Measurements from ENCODE around the gene LRRC61.
"Not testable (repeated sequence)": the region's sequence is repeated elsewhere in the genome, so short reads cannot be mapped to it uniquely, and the experiment has no call there.

LRRC61 gene

GRCh38 chr7:150307904-150308303, 15.3 kb upstream of the LRRC61 start:
- DNase-seq (ENCODE audit: low spot score): no peak

GRCh38 chr7:150308575-150308974, 14.6 kb upstream of the LRRC61 start:
- DNase-seq (ENCODE audit: low spot score): no peak

- DNase-seq (ENCODE audit: low spot score): no peak
These were observed 12.0 kb upstream of the LRRC61 start for GRCh38 chr7:150311146-150311545.

- no peak for DNase-seq (ENCODE audit: low spot score)
These were observed 11.4 kb upstream of the LRRC61 start for GRCh38 chr7:150311711-150312110.

- not testable (repeated sequence) for DNase-seq (ENCODE audit: low spot score)
These were observed 10.3 kb upstream of the LRRC61 start for GRCh38 chr7:150312649-150313366.

- DNase-seq (ENCODE audit: low spot score): no peak
These were observed 9.8 kb upstream of the LRRC61 start for GRCh38 chr7:150313367-150313809.

GRCh38 chr7:150313870-150314269, 9.3 kb upstream of the LRRC61 start:
- no peak for DNase-seq (ENCODE audit: low spot score)

GRCh38 chr7:150314639-150315239, 8.4 kb upstream of the LRRC61 start:
- DNase-seq (ENCODE audit: low spot score): no peak

GRCh38 chr7:150316987-150317386, 6.2 kb upstream of the LRRC61 start:
- DNase-seq (ENCODE audit: low spot score): not testable (repeated sequence)

- no peak for DNase-seq (ENCODE audit: low spot score)
These were observed 5.3 kb upstream of the LRRC61 start for GRCh38 chr7:150317748-150318444.

- DNase-seq (ENCODE audit: low spot score): no peak
These were observed 1.4 kb upstream of the LRRC61 start for GRCh38 chr7:150321788-150322113.

GRCh38 chr7:150322114-150322832, 882 bp upstream of the LRRC61 start:
- no peak for DNase-seq (ENCODE audit: low spot score)

GRCh38 chr7:150323682-150324372, 672 bp downstream of the LRRC61 start:
- no peak for DNase-seq (ENCODE audit: low spot score)

GRCh38 chr7:150324373-150324961, 1.3 kb downstream of the LRRC61 start:
- DNase-seq (ENCODE audit: low spot score): no peak

GRCh38 chr7:150325110-150325611, 2.0 kb downstream of the LRRC61 start:
- DNase-seq (ENCODE audit: low spot score): no peak

GRCh38 chr7:150325901-150326300, 2.7 kb downstream of the LRRC61 start:
- DNase-seq (ENCODE audit: low spot score): no peak

- DNase-seq (ENCODE audit: low spot score): no peak
These were observed 3.6 kb downstream of the LRRC61 start for GRCh38 chr7:150326657-150327268.

GRCh38 chr7:150327308-150327707, 4.2 kb downstream of the LRRC61 start:
- DNase-seq (ENCODE audit: low spot score): no peak

- DNase-seq (ENCODE audit: low spot score): no peak
These were observed 6.4 kb downstream of the LRRC61 start for GRCh38 chr7:150329331-150330120.

- DNase-seq (ENCODE audit: low spot score): no peak
These were observed 7.2 kb downstream of the LRRC61 start for GRCh38 chr7:150330211-150330885.
